ENCODE measurements around the gene ARHGAP18.

ARHGAP18 gene

GRCh38 chr6:129709769-129710449 is at the start of gene ARHGAP18:
TSS of gene ARHGAP18 (minus strand) at chr6:129710177. CDS start at chr6:129710136, 41 bp downstream.
- peak; percentile 97 for DNase-seq (ENCODE audit: low read depth)

- no peak for DNase-seq (ENCODE audit: low read depth)
Measured at GRCh38 chr6:129755787-129756186, 45.8 kb upstream of the ARHGAP18 start.

GRCh38 chr6:129754750-129755149 is 44.8 kb upstream of the ARHGAP18 start:
- DNase-seq (ENCODE audit: low read depth), result no peak

GRCh38 chr6:129753422-129753821 is 43.4 kb upstream of the ARHGAP18 start:
- DNase-seq (ENCODE audit: low read depth), result peak; percentile 58

- DNase-seq (ENCODE audit: low read depth), result no peak
Measured at GRCh38 chr6:129751384-129751783, 41.4 kb upstream of the ARHGAP18 start.

- peak; percentile 36 for DNase-seq (ENCODE audit: low read depth)
Measured at GRCh38 chr6:129750360-129750759, 40.4 kb upstream of the ARHGAP18 start.

GRCh38 chr6:129749749-129750120 is 39.8 kb upstream of the ARHGAP18 start:
- DNase-seq (ENCODE audit: low read depth), result peak; percentile 95

- DNase-seq (ENCODE audit: low read depth), result peak; percentile 92
Measured at GRCh38 chr6:129748901-129749748, 39.1 kb upstream of the ARHGAP18 start.

GRCh38 chr6:129748212-129748900 is 38.4 kb upstream of the ARHGAP18 start:
- peak; percentile 65 for DNase-seq (ENCODE audit: low read depth)

GRCh38 chr6:129747588-129748112 is 37.7 kb upstream of the ARHGAP18 start:
- no peak for DNase-seq (ENCODE audit: low read depth)

GRCh38 chr6:129744880-129745237 is 34.9 kb upstream of the ARHGAP18 start:
- DNase-seq (ENCODE audit: low read depth), result no peak

GRCh38 chr6:129744201-129744879 is 34.4 kb upstream of the ARHGAP18 start:
- DNase-seq (ENCODE audit: low read depth), result peak; percentile 86

GRCh38 chr6:129740013-129740412 is 30.0 kb upstream of the ARHGAP18 start:
- DNase-seq (ENCODE audit: low read depth), result no peak

GRCh38 chr6:129736105-129736504 is 26.1 kb upstream of the ARHGAP18 start:
- DNase-seq (ENCODE audit: low read depth), result no peak

GRCh38 chr6:129733290-129733689 is 23.3 kb upstream of the ARHGAP18 start:
- DNase-seq (ENCODE audit: low read depth), result no peak

- peak; percentile 54 for DNase-seq (ENCODE audit: low read depth)
Measured at GRCh38 chr6:129732542-129732941, 22.6 kb upstream of the ARHGAP18 start.

GRCh38 chr6:129732034-129732433 is 22.1 kb upstream of the ARHGAP18 start:
- DNase-seq (ENCODE audit: low read depth), result peak; percentile 33

GRCh38 chr6:129731428-129731827 is 21.5 kb upstream of the ARHGAP18 start:
- DNase-seq (ENCODE audit: low read depth), result no peak

GRCh38 chr6:129730477-129731165 is 20.6 kb upstream of the ARHGAP18 start:
- peak; percentile 65 for DNase-seq (ENCODE audit: low read depth)

- no peak for DNase-seq (ENCODE audit: low read depth)
Measured at GRCh38 chr6:129726650-129727049, 16.7 kb upstream of the ARHGAP18 start.

- no peak for DNase-seq (ENCODE audit: low read depth)
Measured at GRCh38 chr6:129725341-129725740, 15.4 kb upstream of the ARHGAP18 start.

All from ELR (cell line).